SU-DHL-6 (cell line): Measurements from ENCODE around the gene DDX11.

Experiments used
- H2AFZ ChIP-seq: fragments of 200-600 bp; sonication (generic); 2 replicates; pipeline ENCODE4 v1.6.1; 2014; ENCODE audit warnings: low read depth, mild to moderate bottlenecking, moderate library complexity, mixed read lengths, antibody characterized with exemption, low read length; ENCODE audit not compliant: severe bottlenecking
- H3F3A ChIP-seq: fragments of 200-600 bp; shearing (Covaris generic); 2 replicates; pipeline ENCODE4 v1.6.0; 2016; ENCODE audit warnings: antibody characterized with exemption, mild to moderate bottlenecking; ENCODE audit not compliant: insufficient read depth
- H3K27ac ChIP-seq: fragments of 200-600 bp; sonication (generic); 2 replicates; pipeline ENCODE4 v1.5.1; 2016; ENCODE audit warnings: low read depth, mild to moderate bottlenecking, low read length, moderate library complexity, mixed read lengths
- H3K27me3 ChIP-seq: fragments of 200-600 bp; sonication (generic), shearing (Covaris generic); 2 replicates; pipeline ENCODE4 v1.6.0; 2014; ENCODE audit warnings: mild to moderate bottlenecking, low read length
- H3K36me3 ChIP-seq: fragments of 200-600 bp; sonication (generic); 2 replicates; pipeline ENCODE4 v1.6.1; 2014; ENCODE audit warnings: mild to moderate bottlenecking, low read length, mixed read lengths
- H3K4me2 ChIP-seq: fragments of 300-600, 200-600 bp; shearing (Covaris generic), sonication (generic); 2 replicates; pipeline ENCODE4 v1.6.0; 2014; ENCODE audit warnings: low read length, low read depth, mild to moderate bottlenecking; ENCODE audit not compliant: poor library complexity, severe bottlenecking
- H3K4me3 ChIP-seq: fragments of 200-600 bp; sonication (generic); 2 replicates; pipeline ENCODE4 v1.5.1; 2014; ENCODE audit warnings: antibody characterized with exemption, low read length, mild to moderate bottlenecking, mixed read lengths; ENCODE audit not compliant: insufficient read depth, poor library complexity, severe bottlenecking
- H3K79me2 ChIP-seq: fragments of 200-600 bp; sonication (generic); 2 replicates; pipeline ENCODE4 v1.6.1; 2014; ENCODE audit warnings: mild to moderate bottlenecking, low read length, moderate library complexity; ENCODE audit not compliant: insufficient read depth
- H3K9ac ChIP-seq: fragments of 200-600 bp; sonication (generic); 2 replicates; pipeline ENCODE4 v1.7.0; 2014; ENCODE audit warnings: mild to moderate bottlenecking, low read length
- H3K9me2 ChIP-seq: fragments of 200-600 bp; sonication (generic); replicated peaks from 2 replicates; pipeline ENCODE4 v1.6.1; 2014; ENCODE audit warnings: low read length; ENCODE audit not compliant: insufficient read depth
- H3K9me3 ChIP-seq: fragments of 200-600 bp; sonication (generic); 2 replicates; pipeline ENCODE4 v1.6.1; 2014; ENCODE audit warnings: low read length, mixed read lengths; ENCODE audit not compliant: insufficient read depth
- H4K20me1 ChIP-seq: fragments of 200-600 bp; sonication (generic); 2 replicates; pipeline ENCODE4 v1.6.1; 2014; ENCODE audit warnings: low read depth, mild to moderate bottlenecking, antibody characterized with exemption, low read length, moderate library complexity, mixed read lengths
- EZH2phosphoT487 ChIP-seq: fragments of 200-600 bp; sonication (generic), shearing (Covaris generic); conservative IDR thresholded peaks from 2 replicates; pipeline ENCODE4 v1.6.1; 2018; ENCODE audit warnings: mild to moderate bottlenecking, antibody characterized with exemption, low read length, moderate library complexity, mixed read lengths
- TF ChIP-seq, protein P1 (sequence below): fragments of 200-600 bp; sonication (generic); IDR thresholded peaks from one replicate; pipeline ENCODE4 v1.5.1; 2017; ENCODE audit warnings: antibody characterized with exemption, mild to moderate bottlenecking, low read length, moderate library complexity; ENCODE audit not compliant: insufficient read depth, poor library complexity, severe bottlenecking

Gene DDX11

GRCh38 chr12:31033681-31034080 is 40.0 kb upstream of the DDX11 start:
- Histone ChIP-seq H3K27ac (no peak overlapping the region), H3K36me3 (no peaks in the 10 kb centered on the region), H2AFZ (no peak overlapping the region), H3K9ac (no peak overlapping the region), H3K4me3 (no peak overlapping the region), H3K9me2 (no peaks in the 10 kb centered on the region), H4K20me1 (no peaks in the 10 kb centered on the region), H3K79me2 (no peaks in the 10 kb centered on the region), H3K9me3 (no peaks in the 10 kb centered on the region), H3K27me3 (no peaks in the 10 kb centered on the region), H3K4me2 (no peak overlapping the region), H3F3A (no peaks in the 10 kb centered on the region)
- TF ChIP-seq, protein P1, sequence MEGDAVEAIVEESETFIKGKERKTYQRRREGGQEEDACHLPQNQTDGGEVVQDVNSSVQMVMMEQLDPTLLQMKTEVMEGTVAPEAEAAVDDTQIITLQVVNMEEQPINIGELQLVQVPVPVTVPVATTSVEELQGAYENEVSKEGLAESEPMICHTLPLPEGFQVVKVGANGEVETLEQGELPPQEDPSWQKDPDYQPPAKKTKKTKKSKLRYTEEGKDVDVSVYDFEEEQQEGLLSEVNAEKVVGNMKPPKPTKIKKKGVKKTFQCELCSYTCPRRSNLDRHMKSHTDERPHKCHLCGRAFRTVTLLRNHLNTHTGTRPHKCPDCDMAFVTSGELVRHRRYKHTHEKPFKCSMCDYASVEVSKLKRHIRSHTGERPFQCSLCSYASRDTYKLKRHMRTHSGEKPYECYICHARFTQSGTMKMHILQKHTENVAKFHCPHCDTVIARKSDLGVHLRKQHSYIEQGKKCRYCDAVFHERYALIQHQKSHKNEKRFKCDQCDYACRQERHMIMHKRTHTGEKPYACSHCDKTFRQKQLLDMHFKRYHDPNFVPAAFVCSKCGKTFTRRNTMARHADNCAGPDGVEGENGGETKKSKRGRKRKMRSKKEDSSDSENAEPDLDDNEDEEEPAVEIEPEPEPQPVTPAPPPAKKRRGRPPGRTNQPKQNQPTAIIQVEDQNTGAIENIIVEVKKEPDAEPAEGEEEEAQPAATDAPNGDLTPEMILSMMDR = no peak
- no peak for TF ChIP-seq EZH2phosphoT487

DNA sequence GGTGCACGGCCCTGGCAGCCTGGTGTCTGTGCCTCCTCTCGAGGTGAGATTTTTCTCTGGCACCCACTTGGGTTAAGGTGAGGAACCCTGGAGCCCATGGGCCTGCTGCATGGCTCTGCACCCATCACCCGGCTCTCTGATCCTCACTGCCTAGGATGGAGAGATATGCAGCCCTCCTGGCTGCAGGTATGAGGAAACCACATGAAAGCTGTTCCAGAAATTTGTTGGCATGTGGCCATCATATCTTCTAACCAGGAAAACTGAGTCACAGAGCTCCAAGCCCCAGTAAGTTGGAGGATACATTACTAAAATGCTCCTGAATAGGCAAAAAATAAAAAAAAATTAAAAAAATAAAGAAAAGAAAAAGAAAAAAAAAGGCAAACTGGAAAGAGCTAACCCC is 39.3 kb upstream of the DDX11 start:
- Histone ChIP-seq H3K27ac (no peak overlapping the region), H3K9me3 (no peaks in the 10 kb centered on the region), H3F3A (no peaks in the 10 kb centered on the region), H3K9ac (no peak overlapping the region), H3K9me2 (no peaks in the 10 kb centered on the region), H3K4me3 (no peak overlapping the region), H3K4me2 (no peak overlapping the region), H4K20me1 (no peaks in the 10 kb centered on the region), H3K36me3 (no peaks in the 10 kb centered on the region), H2AFZ (no peak overlapping the region), H3K79me2 (no peaks in the 10 kb centered on the region), H3K27me3 (no peaks in the 10 kb centered on the region)
- TF ChIP-seq, protein P1 = no peak
- no peak for TF ChIP-seq EZH2phosphoT487

GRCh38 chr12:31035226-31035625 is 38.4 kb upstream of the DDX11 start:
- Histone ChIP-seq H3K79me2 (no peaks in the 10 kb centered on the region), H2AFZ (no peak overlapping the region), H3K27ac (no peak overlapping the region), H3K4me2 (no peak overlapping the region), H3F3A (no peaks in the 10 kb centered on the region), H3K9me3 (no peaks in the 10 kb centered on the region), H3K27me3 (no peaks in the 10 kb centered on the region), H3K4me3 (no peak overlapping the region), H3K36me3 (no peaks in the 10 kb centered on the region), H3K9ac (no peak overlapping the region), H4K20me1 (no peaks in the 10 kb centered on the region), H3K9me2 (no peaks in the 10 kb centered on the region)
- no peak for TF ChIP-seq EZH2phosphoT487
- TF ChIP-seq, protein P1 = no peak
